Lung (tissue), 12 donors: ENCODE measurements around the gene PCSK1. TPM values are rescaled to one million over a fixed set of nuclear protein-coding genes. Genes with fewer than 3 reads are reported as not detected.

ENCODE experiments used
- ATAC-seq: fragments of 200-7000 bp; cut with Tn5 transposase; one replicate; pipeline ENCODE4 v1.9.1; 2020; ENCODE audit warnings: moderate number of reproducible peaks; ENCODE audit not compliant: insufficient read depth, low FRiP score
- DNase-seq, 3 donors: peaks; one replicate each; pipeline ENCODE4 v3.0.0-alpha.2; 2013 to 2017
- H3K27ac ChIP-seq, 2 donors: one replicate each; pipeline ENCODE4 v1.5.1; 2013; ENCODE audit warnings: mild to moderate bottlenecking in 2 of 2, moderate library complexity in 2 of 2, control low read depth in 1 of 2, inconsistent platforms in 1 of 2, low read depth in 1 of 2, low read length in 1 of 2
- H3K27me3 ChIP-seq, 3 donors: one replicate each; pipeline ENCODE4 v1.5.1; 2013; ENCODE audit warnings: low read length in 2 of 3; ENCODE audit not compliant: control insufficient read depth in 3 of 3, insufficient read depth in 3 of 3
- H3K36me3 ChIP-seq, 4 donors: one replicate each; pipeline ENCODE4 v1.5.1; 2013; ENCODE audit warnings: low read length in 4 of 4, mild to moderate bottlenecking in 1 of 4, moderate library complexity in 1 of 4; ENCODE audit not compliant: control insufficient read depth in 4 of 4, insufficient read depth in 4 of 4
- H3K4me1 ChIP-seq, 5 donors: one replicate each; pipeline ENCODE4 v1.5.1; 2013; ENCODE audit warnings: low read length in 5 of 5, mild to moderate bottlenecking in 2 of 5, moderate library complexity in 1 of 5; ENCODE audit not compliant: control insufficient read depth in 5 of 5, insufficient read depth in 5 of 5
- H3K4me3 ChIP-seq: one replicate; pipeline ENCODE4 v1.5.1; 2013; ENCODE audit warnings: mild to moderate bottlenecking, control low read depth, moderate library complexity
- H3K9ac ChIP-seq, 2 donors: one replicate each; pipeline ENCODE4 v1.5.1; 2013; ENCODE audit warnings: low read length in 2 of 2, control low read depth in 1 of 2; ENCODE audit not compliant: insufficient read depth in 1 of 2
- H3K9me3 ChIP-seq, 4 donors: one replicate each; pipeline ENCODE4 v1.5.1; 2013; ENCODE audit warnings: low read length in 3 of 4, mild to moderate bottlenecking in 1 of 4, moderate library complexity in 1 of 4; ENCODE audit not compliant: control insufficient read depth in 4 of 4, insufficient read depth in 3 of 4
- WGBS, 2 donors: extraction: QIAGEN DNeasy Blood & Tissue Kit; methylation state at CpG; one replicate each; pipeline ENCODE4 v1.1.7; 2013; 5-methylcytosine and 5-hydroxymethylcytosine counted together
- polyA plus RNA-seq, 2 donors: library from polyadenylated mRNA; stranded (reverse); fragments of 200-250 nt; gene quantifications; one replicate each; pipeline ENCODE4 v1.2.1, GENCODE V29; 2013
- total RNA-seq, 2 donors: library from RNA; depleted of rRNA in 1 of 2; stranded (reverse); fragments of >200 nt in 1 of 2; gene quantifications; one replicate each; pipeline ENCODE4 v1.2.1, GENCODE V29; 2014 to 2021
- TF ChIP-seq, protein P1 (sequence below): IDR thresholded peaks from 2 replicates; pipeline ENCODE4 v1.5.1; 2012; ENCODE audit warnings: mild to moderate bottlenecking; ENCODE audit errors: control extremely low read depth, extremely low read depth
- donor health status: control.
- donor health status: control.
- donor health status: Bipolar disorder and iron deficiency.
- donor health status: healthy.
- donor health status: DM: yes; HTN: yes; CAD: no.

Gene PCSK1
- total and polyA plus RNA-seq, 4 donors, result 0.08 to 3.3 (median 1.3) TPM

DNA sequence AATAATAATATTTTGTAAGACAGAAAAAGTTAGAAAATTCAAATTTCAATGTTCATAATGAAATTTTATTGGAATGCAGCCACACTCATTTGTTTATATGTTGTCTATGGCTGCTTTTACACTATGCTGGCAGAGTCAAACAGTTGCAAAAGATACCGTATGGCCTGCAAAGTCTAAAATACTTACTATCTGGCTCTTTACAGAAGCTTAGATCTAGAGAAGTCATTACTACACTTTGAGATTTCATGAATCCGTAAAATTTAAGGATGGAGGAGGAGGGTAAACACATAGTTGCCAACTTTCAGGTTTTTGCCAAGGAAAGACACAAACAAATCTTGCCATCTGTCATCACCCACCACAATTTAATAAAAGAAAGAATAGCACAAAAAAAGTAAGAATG is 25.1 kb upstream of the PCSK1 start:
- Histone ChIP-seq H3K36me3 (no peaks in the 10 kb centered on the region), H3K4me1 (peaks cover 0 to 10% (median 0%) of the 10 kb centered on the region in 5 donors), H3K4me3 (no peak overlapping the region), H3K27ac (no peak overlapping the region), H3K27me3 (peaks cover 0 to 9% (median 0%) of the 10 kb centered on the region in 3 donors), H3K9ac (no peak overlapping the region), H3K9me3 (peaks cover 0 to 2% (median 0%) of the 10 kb centered on the region in 4 donors)
- peak in 2 of 3 donors; percentile 11 to 52 for DNase-seq
- WGBS, 2 donors, result 74 to 84% methylated on average over 2 of the region's 2 CpGs
- no peak for ATAC-seq
- TF ChIP-seq, protein P1, sequence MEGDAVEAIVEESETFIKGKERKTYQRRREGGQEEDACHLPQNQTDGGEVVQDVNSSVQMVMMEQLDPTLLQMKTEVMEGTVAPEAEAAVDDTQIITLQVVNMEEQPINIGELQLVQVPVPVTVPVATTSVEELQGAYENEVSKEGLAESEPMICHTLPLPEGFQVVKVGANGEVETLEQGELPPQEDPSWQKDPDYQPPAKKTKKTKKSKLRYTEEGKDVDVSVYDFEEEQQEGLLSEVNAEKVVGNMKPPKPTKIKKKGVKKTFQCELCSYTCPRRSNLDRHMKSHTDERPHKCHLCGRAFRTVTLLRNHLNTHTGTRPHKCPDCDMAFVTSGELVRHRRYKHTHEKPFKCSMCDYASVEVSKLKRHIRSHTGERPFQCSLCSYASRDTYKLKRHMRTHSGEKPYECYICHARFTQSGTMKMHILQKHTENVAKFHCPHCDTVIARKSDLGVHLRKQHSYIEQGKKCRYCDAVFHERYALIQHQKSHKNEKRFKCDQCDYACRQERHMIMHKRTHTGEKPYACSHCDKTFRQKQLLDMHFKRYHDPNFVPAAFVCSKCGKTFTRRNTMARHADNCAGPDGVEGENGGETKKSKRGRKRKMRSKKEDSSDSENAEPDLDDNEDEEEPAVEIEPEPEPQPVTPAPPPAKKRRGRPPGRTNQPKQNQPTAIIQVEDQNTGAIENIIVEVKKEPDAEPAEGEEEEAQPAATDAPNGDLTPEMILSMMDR, result no peak

DNA sequence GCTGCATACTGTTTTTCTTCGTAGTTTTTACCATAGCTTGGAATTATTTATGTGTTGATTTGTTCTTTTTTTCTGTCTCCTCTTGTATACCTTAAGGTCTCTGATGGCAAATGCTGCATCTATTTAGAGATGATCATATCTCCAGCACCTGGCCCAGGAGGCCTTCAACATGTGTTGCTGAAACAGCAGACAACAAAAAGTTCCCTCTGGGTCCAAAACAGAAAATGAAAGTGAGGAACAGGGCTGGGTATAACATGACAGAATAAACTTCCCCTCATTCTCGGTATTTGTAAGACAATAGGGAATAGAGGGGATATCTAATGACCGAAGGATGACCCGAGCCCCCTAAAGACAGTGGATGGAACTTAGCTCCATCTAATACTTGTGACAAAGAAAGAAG is 22.7 kb upstream of the PCSK1 start:
- H3K36me3 ChIP-seq, result no peaks in the 10 kb centered on the region
- no peak overlapping the region for H3K27ac ChIP-seq
- WGBS, 2 donors, result 72 to 81% methylated on average over 4 of the region's 4 CpGs
- TF ChIP-seq, protein P1, result no peak
- ATAC-seq, result no peak
- no peak for DNase-seq
- H3K27me3 ChIP-seq, result peaks cover 0 to 4% (median 0%) of the 10 kb centered on the region in 3 donors
- H3K4me3 ChIP-seq, result no peak overlapping the region
- H3K9ac ChIP-seq, result no peak overlapping the region
- H3K9me3 ChIP-seq, result peaks cover 0 to 2% (median 0%) of the 10 kb centered on the region in 4 donors
- H3K4me1 ChIP-seq, result peaks cover 0 to 10% (median 0%) of the 10 kb centered on the region in 5 donors

DNA sequence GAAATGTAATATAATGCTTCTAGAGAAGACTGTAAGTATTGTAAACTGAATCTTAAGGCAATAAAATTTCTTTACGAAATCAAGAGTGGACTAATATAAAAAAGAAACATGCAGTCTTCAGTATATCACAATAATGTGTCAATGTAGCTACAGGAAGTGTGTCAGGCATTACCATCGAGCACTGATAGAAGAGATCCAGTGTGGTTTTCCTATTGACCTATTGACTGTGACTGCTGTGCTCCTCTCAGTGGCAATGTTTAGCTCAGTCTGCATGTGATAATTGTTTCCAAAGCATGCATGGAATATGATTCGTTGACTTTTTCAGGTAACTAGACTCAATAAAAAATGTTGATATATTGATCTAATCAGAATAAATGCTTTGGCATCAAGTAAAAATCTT is 20.3 kb upstream of the PCSK1 start:
- Histone ChIP-seq H3K9ac (no peak overlapping the region), H3K27ac (no peak overlapping the region), H3K4me3 (no peak overlapping the region), H3K36me3 (no peaks in the 10 kb centered on the region), H3K27me3 (no peaks in the 10 kb centered on the region), H3K9me3 (peaks cover 0 to 2% (median 0%) of the 10 kb centered on the region in 4 donors), H3K4me1 (peaks cover 0 to 8% (median 0%) of the 10 kb centered on the region in 5 donors)
- ATAC-seq, result no peak
- no peak for DNase-seq
- WGBS, 2 donors, result 77 to 80% methylated on average over 3 of the region's 3 CpGs
- TF ChIP-seq, protein P1, result no peak

DNA sequence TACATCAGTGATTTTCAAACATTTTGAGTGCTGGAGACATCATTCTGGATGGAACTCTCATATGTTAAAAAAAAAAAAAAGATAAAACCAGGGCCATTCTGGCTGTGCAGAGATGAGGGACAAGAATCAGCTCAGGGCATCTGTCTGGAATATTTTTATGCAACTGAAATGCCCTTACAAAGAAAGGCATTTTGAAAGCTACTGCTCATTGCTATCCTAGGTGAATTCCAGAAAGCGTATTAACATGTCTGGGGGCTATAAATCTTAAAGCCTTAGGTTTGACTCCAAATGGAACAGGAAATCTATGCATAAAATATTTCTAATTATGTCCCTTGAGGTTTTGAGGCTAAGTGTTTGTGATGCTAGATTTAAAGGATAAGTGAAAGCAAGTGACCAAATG is 14.9 kb upstream of the PCSK1 start:
- Histone ChIP-seq H3K27ac (no peak overlapping the region), H3K4me1 (no peaks in the 10 kb centered on the region), H3K9me3 (peaks cover 0 to 2% (median 0%) of the 10 kb centered on the region in 4 donors), H3K9ac (no peak overlapping the region), H3K27me3 (peaks cover 0 to 7% (median 0%) of the 10 kb centered on the region in 3 donors), H3K4me3 (no peak overlapping the region), H3K36me3 (no peaks in the 10 kb centered on the region)
- DNase-seq (no peak), ATAC-seq (no peak)
- 43 to 56% methylated on average over 1 of the region's 1 CpG for WGBS, 2 donors
- TF ChIP-seq, protein P1, result no peak
